Stimulated activated CD8-positive, alpha-beta memory T cell treated with anti-CD3 and anti-CD28 coated beads, Interleukin-4, amount 100 ng/mL, for 24 hours (primary cell): ENCODE measurements around the gene LTA.
A peak's percentile ranks its signal among the peaks of the same experiment; 100 is the strongest.

Experiments used
- DNase-seq: peaks from one replicate; pipeline ENCODE4 v3.0.0-alpha.2; 2020; ENCODE audit warnings: low read depth

LTA gene

DNA sequence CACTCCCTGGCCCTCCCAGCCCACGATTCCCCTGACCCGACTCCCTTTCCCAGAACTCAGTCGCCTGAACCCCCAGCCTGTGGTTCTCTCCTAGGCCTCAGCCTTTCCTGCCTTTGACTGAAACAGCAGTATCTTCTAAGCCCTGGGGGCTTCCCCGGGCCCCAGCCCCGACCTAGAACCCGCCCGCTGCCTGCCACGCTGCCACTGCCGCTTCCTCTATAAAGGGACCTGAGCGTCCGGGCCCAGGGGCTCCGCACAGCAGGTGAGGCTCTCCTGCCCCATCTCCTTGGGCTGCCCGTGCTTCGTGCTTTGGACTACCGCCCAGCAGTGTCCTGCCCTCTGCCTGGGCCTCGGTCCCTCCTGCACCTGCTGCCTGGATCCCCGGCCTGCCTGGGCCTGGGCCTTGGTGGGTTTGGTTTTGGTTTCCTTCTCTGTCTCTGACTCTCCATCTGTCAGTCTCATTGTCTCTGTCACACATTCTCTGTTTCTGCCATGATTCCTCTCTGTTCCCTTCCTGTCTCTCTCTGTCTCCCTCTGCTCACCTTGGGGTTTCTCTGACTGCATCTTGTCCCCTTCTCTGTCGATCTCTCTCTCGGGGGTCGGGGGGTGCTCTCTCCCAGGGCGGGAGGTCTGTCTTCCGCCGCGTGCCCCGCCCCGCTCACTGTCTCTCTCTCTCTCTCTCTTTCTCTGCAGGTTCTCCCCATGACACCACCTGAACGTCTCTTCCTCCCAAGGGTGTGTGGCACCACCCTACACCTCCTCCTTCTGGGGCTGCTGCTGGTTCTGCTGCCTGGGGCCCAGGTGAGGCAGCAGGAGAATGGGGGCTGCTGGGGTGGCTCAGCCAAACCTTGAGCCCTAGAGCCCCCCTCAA is at the start of gene LTA:
LTA (plus strand) TSS at position 249 of the 871 bp plus-strand sequence; CDS start at position 703, 454 bp downstream.
- DNase-seq = peak; percentile 73

DNA sequence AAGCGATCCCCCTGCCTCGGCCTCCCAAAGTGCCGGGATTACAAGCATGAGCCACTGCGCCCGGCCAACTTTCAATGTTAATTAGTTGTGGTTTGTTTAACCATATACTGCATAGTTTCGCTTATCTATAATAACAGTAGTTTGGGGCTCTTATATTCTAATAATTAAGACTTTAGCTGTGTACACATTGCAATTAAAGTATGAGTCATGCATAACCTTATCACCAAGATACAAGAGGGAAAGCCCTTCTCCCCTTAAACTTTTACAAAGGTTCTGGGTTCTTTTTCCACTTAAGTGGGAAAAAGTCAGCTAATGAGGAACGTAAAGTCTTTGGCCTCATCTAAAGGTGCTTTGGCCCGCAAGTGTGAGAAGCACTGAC is 46.5 kb upstream of the LTA start:
- DNase-seq = no peak

DNA sequence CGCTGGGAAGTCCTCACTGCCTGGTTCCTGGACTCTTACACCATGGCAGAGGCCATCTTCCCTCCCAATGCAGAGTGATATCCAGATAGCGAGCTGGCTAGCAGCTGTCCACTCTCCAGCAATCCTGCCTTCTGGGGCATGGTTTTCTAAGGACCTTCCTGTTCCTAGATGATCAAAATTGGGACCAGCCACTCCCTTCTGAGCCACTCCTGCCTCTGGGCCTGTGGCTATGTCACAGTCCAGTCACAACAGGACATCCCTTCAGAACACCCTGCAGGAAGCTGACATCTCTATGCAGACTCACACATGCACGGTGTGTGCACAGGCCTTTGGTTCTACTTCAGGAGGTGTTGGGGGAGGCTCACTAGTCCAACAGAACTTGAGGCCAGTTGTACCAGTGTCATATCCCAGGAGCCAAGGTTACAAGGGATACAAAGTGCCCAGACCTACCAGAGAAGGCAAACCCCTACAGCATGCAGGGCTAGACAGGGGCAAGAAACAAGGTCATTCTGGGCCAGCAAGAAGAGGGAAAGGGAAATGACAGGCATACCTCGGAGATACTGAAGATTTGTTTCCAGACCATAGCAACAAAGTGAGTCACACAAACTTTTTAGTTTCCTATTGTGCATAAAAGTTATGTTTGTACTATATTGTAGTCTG is 46.0 kb upstream of the LTA start:
- no peak for DNase-seq

GRCh38 chr6:31528307-31528777 is 43.7 kb upstream of the LTA start:
- DNase-seq = no peak

DNA sequence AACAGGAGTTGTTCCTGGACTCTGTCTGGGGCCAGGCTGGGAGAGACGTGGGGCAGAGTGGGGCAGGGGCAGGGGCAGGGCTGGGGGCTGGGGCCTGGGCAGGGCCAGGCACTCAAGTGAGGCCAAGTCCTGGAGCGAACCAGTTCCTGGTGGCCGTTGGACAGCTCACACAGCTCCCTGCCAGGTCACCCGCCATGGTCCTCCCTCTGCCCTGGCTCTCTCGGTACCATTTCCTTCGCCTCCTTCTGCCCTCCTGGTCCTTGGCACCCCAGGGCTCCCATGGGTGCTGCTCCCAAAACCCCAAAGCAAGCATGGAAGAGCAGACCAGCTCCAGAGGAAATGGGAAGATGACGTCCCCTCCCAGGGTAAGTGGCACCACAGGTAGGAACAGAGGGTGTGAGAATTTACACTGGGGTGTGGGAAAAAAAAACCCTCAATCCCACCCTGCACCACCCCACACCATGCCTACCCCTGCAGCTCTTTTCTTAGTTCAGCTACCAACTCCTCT is 43.2 kb upstream of the LTA start, which contains the start of gene MCCD1:
MCCD1 (plus strand) TSS at position 142 of the 508 bp plus-strand sequence; CDS start at position 195, 53 bp downstream.
- DNase-seq = no peak

DNA sequence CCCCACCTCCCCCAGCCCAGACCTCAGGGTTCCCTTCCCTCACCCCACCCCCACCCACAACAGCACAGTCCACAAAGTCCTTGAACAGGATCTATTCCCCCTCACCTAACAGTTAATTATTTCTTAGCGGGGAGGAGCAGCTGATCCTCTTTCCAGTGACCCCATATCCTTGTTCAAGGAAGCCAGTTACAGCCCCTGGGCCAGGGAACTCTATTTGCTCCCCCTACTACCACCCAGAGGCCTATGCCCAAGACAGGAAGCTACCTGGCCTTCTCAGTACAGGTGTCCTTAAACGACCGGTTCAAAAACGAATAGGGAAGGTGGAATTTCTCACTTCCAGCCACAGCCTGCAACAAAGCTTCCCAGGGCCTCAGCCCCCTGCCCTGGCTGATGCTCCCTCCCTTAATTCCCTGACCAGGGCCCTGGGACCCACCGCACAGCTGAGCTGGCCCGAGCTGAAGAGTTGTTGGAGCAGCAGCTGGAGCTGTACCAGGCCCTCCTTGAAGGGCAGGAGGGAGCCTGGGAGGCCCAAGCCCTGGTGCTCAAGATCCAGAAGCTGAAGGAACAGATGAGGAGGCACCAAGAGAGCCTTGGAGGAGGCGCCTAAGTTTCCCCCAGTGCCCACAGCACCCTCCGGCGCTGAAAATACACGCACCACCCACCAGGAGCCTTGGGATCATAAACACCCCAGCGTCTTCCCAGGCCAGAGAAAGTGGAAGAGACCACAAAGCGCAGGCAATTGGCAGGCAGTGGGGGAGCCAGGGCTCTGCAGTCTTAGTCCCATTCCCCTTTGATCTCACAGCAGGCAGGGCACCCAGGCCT is 42.5 kb upstream of the LTA start:
- DNase-seq = no peak

DNA sequence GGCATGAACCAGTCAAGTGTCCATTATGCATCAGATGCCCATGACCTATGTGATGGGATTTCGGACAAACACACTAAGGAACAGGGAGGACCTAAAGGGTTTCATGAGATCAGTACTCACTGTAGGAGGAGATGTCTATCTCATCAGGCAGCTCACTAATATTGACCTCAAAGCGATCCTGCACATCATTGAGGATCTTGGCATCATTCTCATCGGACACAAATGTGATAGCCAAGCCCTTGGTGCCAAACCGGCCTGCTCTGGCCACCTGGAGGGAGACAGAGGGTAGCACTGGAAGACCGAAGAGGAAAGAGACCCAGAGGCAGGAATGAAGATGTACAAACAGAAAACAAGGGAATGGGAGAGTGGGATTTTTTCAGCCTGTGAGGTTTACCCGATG is 41.4 kb upstream of the LTA start:
- no peak for DNase-seq

DNA sequence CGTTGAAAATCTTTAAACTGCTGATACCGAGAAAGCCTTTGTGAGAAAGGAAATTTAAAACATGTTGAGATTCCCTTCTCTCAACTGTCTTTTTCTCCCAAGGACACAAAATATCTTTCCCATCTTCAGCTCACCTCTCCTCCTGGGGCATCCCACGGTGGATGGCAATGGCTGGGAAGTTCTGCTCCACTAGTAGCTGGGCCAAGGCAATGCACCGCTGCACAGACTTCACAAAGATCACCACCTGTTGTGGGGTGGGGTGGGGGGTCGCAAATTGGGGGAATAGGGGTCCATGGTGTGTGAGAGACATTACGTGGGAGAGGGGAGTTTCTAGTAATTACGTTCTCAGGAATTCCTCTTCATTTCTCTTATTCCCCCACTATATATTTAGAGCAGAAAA is 40.9 kb upstream of the LTA start:
- DNase-seq = no peak

GRCh38 chr6:31531771-31532643 is 40.1 kb upstream of the LTA start:
- no peak for DNase-seq

DNA sequence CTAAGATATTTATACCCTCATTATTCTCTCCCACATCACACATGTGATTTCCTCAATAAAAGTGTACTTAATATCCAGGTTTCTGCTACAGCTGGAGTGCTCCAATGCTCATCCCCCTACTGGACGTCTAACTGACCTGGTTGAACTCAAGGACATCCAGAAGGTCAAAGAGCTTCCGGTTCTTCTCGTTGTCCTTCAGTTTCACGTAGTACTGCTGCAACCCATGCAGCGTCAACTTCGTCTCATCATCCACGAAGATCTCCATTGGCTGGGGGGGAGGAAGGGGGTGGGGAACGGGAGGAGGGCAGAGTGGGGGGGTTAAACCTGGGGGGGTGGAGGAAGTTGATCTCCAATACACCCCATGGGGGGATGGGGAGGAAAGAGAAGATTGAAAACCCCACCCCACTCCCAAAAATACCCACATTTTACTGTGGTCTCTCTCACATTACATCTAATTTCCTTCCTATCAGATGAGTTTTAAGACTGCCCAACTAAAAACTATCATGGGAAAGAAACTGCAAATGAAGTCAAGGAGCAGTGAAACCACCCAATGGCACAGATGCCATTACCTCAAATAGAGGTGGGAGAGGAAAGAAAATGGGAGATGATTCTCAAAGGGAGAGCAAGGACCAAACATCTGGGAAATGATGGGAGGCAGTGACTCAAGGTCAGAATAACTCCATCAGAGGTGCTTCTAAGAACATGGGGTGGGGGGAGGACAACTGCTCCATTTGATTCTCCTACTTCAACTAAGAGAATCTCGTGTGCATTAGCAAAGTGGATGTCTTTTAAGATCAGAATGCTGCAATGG is 39.2 kb upstream of the LTA start:
- no peak for DNase-seq

- DNase-seq = no peak
Measured at GRCh38 chr6:31533455-31533841, 38.6 kb upstream of the LTA start.

DNA sequence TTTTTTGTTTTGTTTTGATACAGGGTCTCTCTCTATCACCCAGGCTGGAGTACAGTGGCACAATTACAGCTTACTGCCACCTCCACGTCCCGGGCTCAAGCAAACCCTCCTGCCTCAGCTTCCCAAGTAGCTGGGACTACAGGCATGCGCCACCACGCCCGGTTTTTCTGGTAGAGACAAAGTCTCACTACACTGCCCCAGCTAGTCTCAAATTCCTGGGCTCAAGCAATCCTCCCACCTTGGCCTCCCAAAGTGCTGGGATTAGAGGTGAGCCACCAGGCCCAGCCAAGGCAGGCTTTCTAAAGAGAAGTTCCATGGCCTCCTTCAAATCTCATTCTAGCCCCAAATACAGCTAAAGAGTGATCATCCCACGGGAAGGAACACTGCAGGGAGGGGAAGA is 38.1 kb upstream of the LTA start:
- no peak for DNase-seq

DNA sequence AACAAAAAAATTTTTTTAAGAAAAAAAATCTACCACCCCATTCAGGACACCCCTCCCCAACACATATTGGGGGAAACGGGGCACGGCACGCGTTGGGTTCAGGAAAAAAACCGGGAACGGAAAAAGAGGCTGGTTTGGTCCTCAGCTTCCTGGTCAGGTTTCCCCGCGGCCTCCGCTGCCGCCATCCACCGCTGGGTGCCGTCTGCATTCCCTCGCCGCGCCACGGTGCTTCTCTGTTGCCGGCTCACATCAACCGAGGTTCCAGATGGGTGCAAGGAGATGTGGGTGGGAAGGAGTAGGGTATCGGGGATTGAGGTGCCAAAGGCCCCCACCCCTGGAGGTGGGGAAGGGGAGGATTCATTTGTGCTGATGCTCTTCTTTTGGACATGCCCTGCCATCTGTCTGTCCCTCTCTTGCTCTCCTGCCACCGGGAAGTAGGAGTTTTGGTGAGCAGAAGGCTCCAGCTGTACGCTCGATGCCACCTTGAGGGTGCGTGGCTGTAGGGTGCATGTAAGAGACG is 37.5 kb upstream of the LTA start:
- no peak for DNase-seq

GRCh38 chr6:31535538-31536324 is 36.4 kb upstream of the LTA start:
- DNase-seq = no peak

DNA sequence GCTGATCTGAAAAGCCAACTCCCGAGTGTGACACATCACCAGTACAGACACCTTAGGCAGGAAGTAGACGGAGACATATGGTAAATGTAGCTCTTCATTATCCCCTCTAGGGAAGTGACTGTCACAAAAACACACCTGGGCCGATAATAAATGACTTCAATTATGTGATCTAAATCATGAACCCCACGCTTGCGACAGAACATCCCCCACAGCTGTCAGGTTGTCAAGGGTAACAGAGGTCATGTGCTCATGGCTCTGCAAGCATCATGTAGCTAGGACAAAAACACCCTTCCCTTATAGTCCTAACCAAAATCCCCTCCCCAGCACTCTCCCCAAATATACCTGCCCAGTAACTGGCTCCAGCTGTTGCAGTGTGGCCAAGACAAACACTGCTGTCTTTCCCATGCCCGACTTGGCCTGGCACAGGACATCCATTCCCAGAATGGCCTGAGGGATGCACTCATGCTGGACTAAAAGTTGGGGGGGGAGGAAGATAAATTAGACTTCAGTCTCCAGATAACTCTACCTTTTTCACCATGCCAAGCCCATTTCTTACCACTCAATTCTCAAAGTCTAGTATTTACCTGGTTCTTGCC is 33.2 kb upstream of the LTA start:
- DNase-seq = no peak

- DNase-seq = no peak
Measured at GRCh38 chr6:31540640-31541039, 31.4 kb upstream of the LTA start.

- DNase-seq = peak; percentile 40
Measured at GRCh38 chr6:31541059-31541657, 30.9 kb upstream of the LTA start.
